Raji (cell line): ENCODE results near the gene ZNF780A.

ENCODE experiments used
- POLR2A ChIP-seq: IDR thresholded peaks from 2 replicates; pipeline ENCODE4 v1.6.1; 2011; ENCODE audit warnings: low read depth, low read length, control low read depth; ENCODE audit not compliant: insufficient read depth

The ZNF780A gene

GRCh38 chr19:40025938-40026596, 64.7 kb downstream of the ZNF780A start:
- TF ChIP-seq POLR2A = no peak

- TF ChIP-seq POLR2A = no peak
These were observed 66.8 kb downstream of the ZNF780A start for GRCh38 chr19:40023969-40024368.
